ENCODE data around the gene POLG. TPM values are rescaled to one million over a fixed set of nuclear protein-coding genes. Genes with fewer than 3 reads are reported as not detected.

POLG gene
- total RNA-seq, 1 experiment from 2014 or later = 83.6 TPM

DNA sequence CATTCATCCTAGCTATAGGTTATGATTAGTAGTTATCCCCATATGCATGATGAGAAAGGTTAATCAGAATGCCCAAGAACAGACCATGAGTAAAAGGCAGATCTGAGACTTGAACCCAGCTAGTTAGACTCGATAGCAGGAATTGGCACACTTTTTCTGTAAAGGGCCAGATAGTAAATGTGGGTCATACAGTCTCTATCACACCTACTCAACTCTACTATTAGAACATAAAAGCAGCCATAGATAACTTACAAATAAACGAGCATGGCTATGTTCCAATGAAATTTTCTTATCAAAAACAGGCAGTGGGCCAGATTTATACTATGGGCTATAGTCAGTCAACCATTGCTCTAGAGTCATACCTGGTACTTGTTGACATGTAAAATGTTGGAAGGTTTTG is 24.6 kb downstream of the POLG start:
- CTCF ChIA-PET = no interaction called here
- intact Hi-C loops (cut with micrococcal nuclease; ENCODE audit: unreplicated experiment) = no loop called here

DNA sequence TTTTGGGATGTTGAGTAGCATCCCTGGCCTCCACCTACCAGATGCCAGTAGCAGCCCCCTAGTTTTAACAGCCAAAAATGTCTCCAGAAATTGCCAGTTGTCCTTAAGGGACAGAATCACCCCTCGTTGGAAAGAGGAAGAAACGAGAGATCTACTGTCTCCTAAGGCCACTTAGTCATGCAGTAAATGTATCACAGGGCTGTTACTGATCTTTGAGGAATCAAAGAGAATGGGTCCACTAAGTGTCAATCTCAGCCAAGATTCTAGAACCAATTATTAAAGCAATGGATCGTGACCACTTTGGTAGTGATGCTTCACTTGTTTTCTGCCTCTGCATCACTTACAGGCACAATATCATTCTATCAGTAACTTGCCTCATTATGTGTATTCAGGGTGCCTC is 26.4 kb downstream of the POLG start:
- Mint-ChIP-seq H3K36me3 (ENCODE audit: insufficient read depth, unreplicated experiment) (peaks cover 40% of the 10 kb centered on the region), H3K4me3 (ENCODE audit: low read depth, unreplicated experiment) (no peak overlapping the region)

More for the DNA sequence above, 24.6 kb downstream of the POLG start:
- no peaks in the 10 kb centered on the region for H3K27me3 Mint-ChIP-seq (ENCODE audit: unreplicated experiment)
- H3K4me1 Mint-ChIP-seq (ENCODE audit: low read depth, unreplicated experiment) = no peaks in the 10 kb centered on the region
- no peaks in the 10 kb centered on the region for H3K9me3 Mint-ChIP-seq (ENCODE audit: low read depth, unreplicated experiment)
- DNase-seq = no peak
- H3K4me3 Mint-ChIP-seq (ENCODE audit: low read depth, unreplicated experiment) = no peak overlapping the region
- TF ChIP-seq, protein P1, sequence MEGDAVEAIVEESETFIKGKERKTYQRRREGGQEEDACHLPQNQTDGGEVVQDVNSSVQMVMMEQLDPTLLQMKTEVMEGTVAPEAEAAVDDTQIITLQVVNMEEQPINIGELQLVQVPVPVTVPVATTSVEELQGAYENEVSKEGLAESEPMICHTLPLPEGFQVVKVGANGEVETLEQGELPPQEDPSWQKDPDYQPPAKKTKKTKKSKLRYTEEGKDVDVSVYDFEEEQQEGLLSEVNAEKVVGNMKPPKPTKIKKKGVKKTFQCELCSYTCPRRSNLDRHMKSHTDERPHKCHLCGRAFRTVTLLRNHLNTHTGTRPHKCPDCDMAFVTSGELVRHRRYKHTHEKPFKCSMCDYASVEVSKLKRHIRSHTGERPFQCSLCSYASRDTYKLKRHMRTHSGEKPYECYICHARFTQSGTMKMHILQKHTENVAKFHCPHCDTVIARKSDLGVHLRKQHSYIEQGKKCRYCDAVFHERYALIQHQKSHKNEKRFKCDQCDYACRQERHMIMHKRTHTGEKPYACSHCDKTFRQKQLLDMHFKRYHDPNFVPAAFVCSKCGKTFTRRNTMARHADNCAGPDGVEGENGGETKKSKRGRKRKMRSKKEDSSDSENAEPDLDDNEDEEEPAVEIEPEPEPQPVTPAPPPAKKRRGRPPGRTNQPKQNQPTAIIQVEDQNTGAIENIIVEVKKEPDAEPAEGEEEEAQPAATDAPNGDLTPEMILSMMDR (IDR thresholded peaks at IDR 0.05; ENCODE audit: unreplicated experiment) = no peak
- H3K27ac Mint-ChIP-seq (ENCODE audit: unreplicated experiment) = no peak overlapping the region
- BruUV-seq (replicated peaks) = no TSS peak
- H3K36me3 Mint-ChIP-seq (ENCODE audit: insufficient read depth, unreplicated experiment) = peaks cover 52% of the 10 kb centered on the region

DNA sequence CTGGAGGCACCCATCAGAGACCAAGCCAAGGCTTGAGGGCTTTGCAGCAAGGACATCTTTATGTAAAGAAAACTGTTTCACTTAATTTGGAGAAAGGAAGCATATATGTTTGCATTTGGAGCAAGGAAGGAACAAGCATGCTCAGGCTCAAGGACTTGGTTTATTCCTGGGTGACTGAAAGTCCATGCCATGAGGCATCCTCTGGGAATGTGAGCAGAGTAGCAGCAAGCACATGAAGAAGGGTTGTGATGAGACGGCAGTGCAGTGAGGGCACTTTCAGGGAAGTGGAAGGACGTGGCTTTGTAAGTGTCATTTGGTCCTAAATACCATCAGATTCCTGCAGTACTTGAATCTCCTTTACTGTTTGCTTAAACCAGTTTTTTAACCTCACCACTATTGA is 26.8 kb downstream of the POLG start:
- H3K36me3 Mint-ChIP-seq (ENCODE audit: insufficient read depth, unreplicated experiment) = peaks cover 39% of the 10 kb centered on the region
- no TSS peak for BruUV-seq (replicated peaks)
- CTCF ChIA-PET = interaction anchor here (1.3 kb wide), 1 partner anchor 101 kb away, joined by 7 read pairs; no protein-coding TSS in a partner anchor
- H3K9me3 Mint-ChIP-seq (ENCODE audit: low read depth, unreplicated experiment) = no peaks in the 10 kb centered on the region
- intact Hi-C loops (cut with micrococcal nuclease; ENCODE audit: unreplicated experiment) = no loop called here
- TF ChIP-seq, protein P1 (IDR thresholded peaks at IDR 0.05; ENCODE audit: unreplicated experiment) = no peak
- DNase-seq = no peak
- no peaks in the 10 kb centered on the region for H3K27me3 Mint-ChIP-seq (ENCODE audit: unreplicated experiment)
- H3K4me1 Mint-ChIP-seq (ENCODE audit: low read depth, unreplicated experiment) = no peaks in the 10 kb centered on the region
- H3K27ac Mint-ChIP-seq (ENCODE audit: unreplicated experiment) = no peak overlapping the region
- no peak overlapping the region for H3K4me3 Mint-ChIP-seq (ENCODE audit: low read depth, unreplicated experiment)

More for the DNA sequence above, 26.4 kb downstream of the POLG start:
- H3K27me3 Mint-ChIP-seq (ENCODE audit: unreplicated experiment) = no peaks in the 10 kb centered on the region
- H3K27ac Mint-ChIP-seq (ENCODE audit: unreplicated experiment) = no peak overlapping the region
- DNase-seq = no peak
- no TSS peak for BruUV-seq (replicated peaks)
- H3K9me3 Mint-ChIP-seq (ENCODE audit: low read depth, unreplicated experiment) = no peaks in the 10 kb centered on the region
- intact Hi-C loops (cut with micrococcal nuclease; ENCODE audit: unreplicated experiment) = no loop called here
- CTCF ChIA-PET = interaction anchor here (1.3 kb wide), 1 partner anchor 101 kb away, joined by 7 read pairs; no protein-coding TSS in a partner anchor
- TF ChIP-seq, protein P1 (IDR thresholded peaks at IDR 0.05; ENCODE audit: unreplicated experiment) = no peak
- H3K4me1 Mint-ChIP-seq (ENCODE audit: low read depth, unreplicated experiment) = no peaks in the 10 kb centered on the region

DNA sequence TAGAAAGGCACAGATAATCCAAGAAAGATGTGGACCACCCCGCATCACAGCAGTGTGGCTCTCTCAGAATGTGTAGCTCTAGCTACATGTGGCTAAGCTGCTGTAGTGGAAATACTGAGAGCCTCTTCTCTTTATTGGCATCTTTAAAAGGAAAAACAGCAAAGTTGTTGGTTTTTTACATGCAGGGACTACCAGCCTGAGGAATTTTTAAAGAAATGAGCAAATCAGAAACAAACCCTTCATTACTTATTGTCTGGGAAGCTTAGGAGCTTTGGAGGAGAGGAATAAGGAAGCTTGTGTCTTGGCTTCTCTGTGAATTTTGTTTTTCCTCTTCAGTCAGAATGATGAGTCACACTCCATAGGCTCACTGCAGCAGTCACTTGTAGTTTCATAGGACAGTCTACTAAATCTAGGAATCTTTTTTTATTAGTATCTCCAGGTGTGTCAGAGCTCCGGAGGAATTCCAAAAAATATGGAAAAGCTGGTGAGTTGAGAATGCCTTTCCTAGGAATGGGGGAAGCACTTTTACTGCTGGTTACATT is 27.5 kb downstream of the POLG start:
- DNase-seq = no peak
- TF ChIP-seq, protein P1 (IDR thresholded peaks at IDR 0.05; ENCODE audit: unreplicated experiment) = no peak
- intact Hi-C loops (cut with micrococcal nuclease; ENCODE audit: unreplicated experiment) = no loop called here
- Mint-ChIP-seq H3K4me1 (ENCODE audit: low read depth, unreplicated experiment) (no peaks in the 10 kb centered on the region), H3K9me3 (ENCODE audit: low read depth, unreplicated experiment) (no peaks in the 10 kb centered on the region), H3K4me3 (ENCODE audit: low read depth, unreplicated experiment) (no peak overlapping the region), H3K36me3 (ENCODE audit: insufficient read depth, unreplicated experiment) (peaks cover 33% of the 10 kb centered on the region), H3K27ac (ENCODE audit: unreplicated experiment) (no peak overlapping the region), H3K27me3 (ENCODE audit: unreplicated experiment) (no peaks in the 10 kb centered on the region)
- CTCF ChIA-PET = interaction anchor here (1.3 kb wide), 1 partner anchor 100 kb away, joined by 7 read pairs; no protein-coding TSS in a partner anchor
- no TSS peak for BruUV-seq (replicated peaks)
